Astrocyte of the cerebellum (primary cell): ENCODE results near the gene POC1B.

Experiments used
- DNase-seq: peaks from one replicate; pipeline ENCODE4 v3.0.0-alpha.2; 2011; ENCODE audit warnings: low read depth
- H3K4me3 ChIP-seq: 2 replicates; pipeline ENCODE4 v1.5.1; 2011; ENCODE audit warnings: mild to moderate bottlenecking, low read depth, low read length, moderate library complexity
- in situ Hi-C: cut with HindIII; loops from 2 replicates; pipeline ENCODE4 v1.10.0; 2017; ENCODE audit warnings: low sequenced_read_pairs
- TF ChIP-seq, protein P1 (sequence below): IDR thresholded peaks from 2 replicates; pipeline ENCODE4 v1.5.1; 2012; ENCODE audit warnings: low read length, low read depth, moderate library complexity, mild to moderate bottlenecking; ENCODE audit errors: missing control alignments

POC1B gene

DNA sequence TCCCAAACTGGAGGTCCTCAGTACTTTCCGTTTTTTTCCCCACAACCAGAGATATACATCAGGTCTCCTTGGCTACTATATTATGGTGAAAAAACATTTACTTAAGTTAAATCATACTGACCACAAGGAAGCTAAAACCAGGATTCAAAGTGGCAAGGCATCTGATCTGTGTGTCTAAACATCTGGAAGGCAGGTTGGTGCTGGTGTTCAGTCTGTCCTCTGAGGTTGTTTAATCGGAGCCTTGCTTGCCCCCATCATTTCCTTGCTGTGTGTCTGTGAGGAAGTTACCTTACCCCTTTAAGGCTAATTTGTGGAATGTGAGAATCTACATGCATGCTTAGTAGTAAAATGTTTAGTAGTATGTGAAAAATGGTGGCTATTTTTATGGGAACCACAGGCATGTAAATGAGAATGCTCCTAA lies 76.9 kb downstream of the POC1B start:
- H3K4me3 ChIP-seq = no peak overlapping the region
- in situ Hi-C loops = no loop called here
- DNase-seq = no peak
- TF ChIP-seq, protein P1, sequence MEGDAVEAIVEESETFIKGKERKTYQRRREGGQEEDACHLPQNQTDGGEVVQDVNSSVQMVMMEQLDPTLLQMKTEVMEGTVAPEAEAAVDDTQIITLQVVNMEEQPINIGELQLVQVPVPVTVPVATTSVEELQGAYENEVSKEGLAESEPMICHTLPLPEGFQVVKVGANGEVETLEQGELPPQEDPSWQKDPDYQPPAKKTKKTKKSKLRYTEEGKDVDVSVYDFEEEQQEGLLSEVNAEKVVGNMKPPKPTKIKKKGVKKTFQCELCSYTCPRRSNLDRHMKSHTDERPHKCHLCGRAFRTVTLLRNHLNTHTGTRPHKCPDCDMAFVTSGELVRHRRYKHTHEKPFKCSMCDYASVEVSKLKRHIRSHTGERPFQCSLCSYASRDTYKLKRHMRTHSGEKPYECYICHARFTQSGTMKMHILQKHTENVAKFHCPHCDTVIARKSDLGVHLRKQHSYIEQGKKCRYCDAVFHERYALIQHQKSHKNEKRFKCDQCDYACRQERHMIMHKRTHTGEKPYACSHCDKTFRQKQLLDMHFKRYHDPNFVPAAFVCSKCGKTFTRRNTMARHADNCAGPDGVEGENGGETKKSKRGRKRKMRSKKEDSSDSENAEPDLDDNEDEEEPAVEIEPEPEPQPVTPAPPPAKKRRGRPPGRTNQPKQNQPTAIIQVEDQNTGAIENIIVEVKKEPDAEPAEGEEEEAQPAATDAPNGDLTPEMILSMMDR = no peak

DNA sequence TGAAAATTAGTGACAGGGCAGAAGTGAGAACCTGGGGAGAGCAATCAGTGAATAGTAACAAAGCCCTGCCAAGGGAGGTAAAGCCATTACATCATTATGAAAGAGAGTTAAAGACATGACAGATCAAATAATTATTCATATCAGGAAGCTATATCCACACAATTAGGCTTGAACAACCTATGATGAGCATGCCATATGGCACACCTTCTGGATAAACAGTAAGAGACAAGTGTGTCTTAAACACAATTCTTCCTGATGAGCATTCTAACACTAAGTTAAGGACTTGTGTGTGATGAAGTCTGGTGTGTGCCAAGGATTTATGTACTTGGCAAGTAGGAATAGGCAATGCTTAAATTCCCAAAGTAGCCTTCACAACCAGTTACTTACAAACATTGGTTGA lies 77.3 kb downstream of the POC1B start:
- in situ Hi-C loops = no loop called here
- H3K4me3 ChIP-seq = no peak overlapping the region
- TF ChIP-seq, protein P1 = no peak
- no peak for DNase-seq

DNA sequence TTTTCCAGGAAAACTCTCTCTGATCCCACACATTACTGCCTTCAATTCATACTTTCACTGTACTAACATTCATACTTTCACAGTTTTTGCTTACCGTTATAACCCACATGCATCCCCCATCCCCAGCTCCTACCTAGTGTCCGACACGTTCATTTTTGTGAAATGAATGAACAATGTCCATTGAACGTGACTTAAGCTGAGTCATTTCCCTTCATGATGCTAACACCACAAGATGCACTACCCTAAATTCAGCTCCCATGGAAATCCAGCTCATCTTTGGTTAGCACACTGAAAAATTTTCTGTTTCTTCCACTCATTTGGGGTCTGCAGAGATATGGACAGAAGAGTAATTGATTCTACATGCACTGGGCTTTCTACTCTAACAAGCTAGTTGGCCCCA lies 85.9 kb downstream of the POC1B start:
- TF ChIP-seq, protein P1 = no peak
- no peak overlapping the region for H3K4me3 ChIP-seq
- no peak for DNase-seq
- in situ Hi-C loops = no loop called here

DNA sequence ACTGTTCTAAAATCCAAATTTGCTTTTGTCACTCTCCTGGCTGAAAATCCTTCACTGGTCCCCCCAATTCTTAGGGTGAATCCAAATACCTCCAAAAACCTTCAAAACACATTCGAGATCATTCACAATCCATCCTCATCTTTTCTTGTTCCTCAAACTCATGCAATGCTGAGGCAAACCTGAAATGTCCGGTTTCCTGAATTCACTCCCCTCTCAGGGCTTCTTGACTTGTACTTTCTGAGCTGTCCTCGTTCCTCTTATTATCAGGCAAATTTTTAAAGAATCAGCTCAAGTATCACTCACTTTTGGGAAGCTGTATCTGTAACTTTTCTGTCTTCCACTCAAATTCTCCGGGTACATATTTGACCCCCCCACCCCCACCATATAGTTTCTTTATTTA lies 88.6 kb downstream of the POC1B start:
- TF ChIP-seq, protein P1 = no peak
- H3K4me3 ChIP-seq = no peak overlapping the region
- DNase-seq = no peak
- in situ Hi-C loops = no loop called here

- in situ Hi-C loops = no loop called here
- no peak overlapping the region for H3K4me3 ChIP-seq
- no peak for DNase-seq
- TF ChIP-seq, protein P1 = no peak
These were observed 89.8 kb downstream of the POC1B start for GRCh38 chr12:89436062-89436461.

DNA sequence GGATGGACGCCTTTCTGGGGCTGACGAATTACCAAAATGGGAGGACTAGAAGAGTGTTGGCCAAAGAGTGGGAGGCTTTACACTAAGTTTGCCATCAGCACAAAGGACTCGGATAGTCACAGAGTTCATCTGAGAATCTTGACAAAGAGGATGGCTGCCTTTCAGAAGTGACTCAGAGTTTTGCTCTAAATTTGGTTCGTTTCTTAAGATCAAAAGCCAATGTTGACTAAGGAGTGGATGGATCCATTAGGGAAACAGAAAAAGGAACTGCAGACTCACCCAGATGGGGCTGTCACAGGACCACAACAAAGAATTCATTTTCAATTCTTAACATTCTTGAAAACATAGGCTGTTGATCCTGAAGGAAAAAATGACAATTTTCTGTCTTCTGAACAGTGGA lies 92.2 kb downstream of the POC1B start:
- DNase-seq = no peak
- H3K4me3 ChIP-seq = no peak overlapping the region
- TF ChIP-seq, protein P1 = no peak
- in situ Hi-C loops = no loop called here

- in situ Hi-C loops = no loop called here
- no peak overlapping the region for H3K4me3 ChIP-seq
- DNase-seq = no peak
- TF ChIP-seq, protein P1 = no peak
These were observed 93.5 kb downstream of the POC1B start for GRCh38 chr12:89432396-89432795.
